UCSD-AML1 (cell line): ENCODE results near the gene C1GALT1.
"Not testable (repeated sequence)": the region's sequence is repeated elsewhere in the genome, so short reads cannot be mapped to it uniquely, and the experiment has no call there.

Source experiments
- DNase-seq: peaks from one replicate; lab custom pipeline; 2025; ENCODE audit not compliant: unreplicated experiment; lab: John Stamatoyannopoulos, UW

C1GALT1 gene

GRCh38 chr7:7231865-7232264, 49.5 kb downstream of the C1GALT1 start:
- DNase-seq = no peak

- DNase-seq = no peak
These were observed 53.0 kb downstream of the C1GALT1 start for GRCh38 chr7:7235347-7235746.

GRCh38 chr7:7236041-7236440, 53.7 kb downstream of the C1GALT1 start:
- DNase-seq = no peak

GRCh38 chr7:7237201-7237977, 55.0 kb downstream of the C1GALT1 start:
- DNase-seq = no peak

- DNase-seq = no peak
These were observed 55.6 kb downstream of the C1GALT1 start for GRCh38 chr7:7237978-7238267.

GRCh38 chr7:7239346-7239745, 57.0 kb downstream of the C1GALT1 start:
- no peak for DNase-seq

GRCh38 chr7:7242899-7243298, 60.6 kb downstream of the C1GALT1 start:
- DNase-seq = no peak

GRCh38 chr7:7245233-7245632, 62.9 kb downstream of the C1GALT1 start:
- not testable (repeated sequence) for DNase-seq

GRCh38 chr7:7246223-7246622, 63.9 kb downstream of the C1GALT1 start:
- DNase-seq = no peak

- no peak for DNase-seq
These were observed 65.3 kb downstream of the C1GALT1 start for GRCh38 chr7:7247658-7248057.

- no peak for DNase-seq
These were observed 67.5 kb downstream of the C1GALT1 start for GRCh38 chr7:7249814-7250213.

- DNase-seq = no peak
These were observed 69.4 kb downstream of the C1GALT1 start for GRCh38 chr7:7251742-7252141.

GRCh38 chr7:7254319-7254718, 72.0 kb downstream of the C1GALT1 start:
- DNase-seq = no peak

GRCh38 chr7:7254908-7255307, 72.6 kb downstream of the C1GALT1 start:
- no peak for DNase-seq

GRCh38 chr7:7256731-7257274, 74.5 kb downstream of the C1GALT1 start:
- no peak for DNase-seq

- peak; percentile 11 for DNase-seq
These were observed 75.8 kb downstream of the C1GALT1 start for GRCh38 chr7:7257899-7258692.

GRCh38 chr7:7261863-7262262, 79.5 kb downstream of the C1GALT1 start:
- no peak for DNase-seq

GRCh38 chr7:7263297-7264230, 81.2 kb downstream of the C1GALT1 start:
- DNase-seq = no peak

- DNase-seq = no peak
These were observed 82.1 kb downstream of the C1GALT1 start for GRCh38 chr7:7264306-7265040.
